GM12878 (cell line): ENCODE results near the gene CCNJL. TPM values are rescaled to one million over a fixed set of nuclear protein-coding genes. Genes with fewer than 3 reads are reported as not detected.
"Not testable (repeated sequence)": the region's sequence is repeated elsewhere in the genome, so short reads cannot be mapped to it uniquely, and the experiment has no call there.

Experiments used
- ATAC-seq: fragments of 200-7000 bp; cut with Tn5 transposase; 3 replicates; pipeline ENCODE4 v1.9.1; 2020; ENCODE audit warnings: mild to moderate bottlenecking, moderate library complexity
- BruUV-seq: library from RNA; stranded (reverse); fragments of 400-500 nt; replicated peaks from 2 replicates; lab custom pipeline; 2021; lab: Mats Ljungman, UMichigan
- CTCF ChIA-PET: fragments of 300-600 bp; sonication (Branson Sonifier 250); formaldehyde crosslinking; extraction: SDS; loops from one replicate; lab custom pipeline; 2021; ENCODE audit warnings: inconsistent platforms; lab: Yijun Ruan, JAX
- POLR2A ChIA-PET: fragments of 350-600 bp; formaldehyde crosslinking; extraction: SDS; loops from one replicate; lab custom pipeline; 2021; ENCODE audit warnings: inconsistent platforms; lab: Charles Lee
- RAD21 ChIA-PET: fragments of 300-600 bp; sonication (Branson Sonifier 250); formaldehyde crosslinking; loops from one replicate; lab custom pipeline; 2023; ENCODE audit warnings: antibody characterized with exemption; ENCODE audit not compliant: unreplicated experiment; lab: Charles Lee
- SMC1A ChIA-PET: fragments of 300-600 bp; sonication (Branson Sonifier 250); formaldehyde crosslinking; loops from one replicate; lab custom pipeline; 2023; ENCODE audit not compliant: unreplicated experiment, uncharacterized antibody; lab: Charles Lee
- DNase-seq: peaks from one replicate; pipeline ENCODE4 v3.0.0-alpha.2; 2011; ENCODE audit warnings: low read depth, low spot score
- FAIRE-seq: peaks from 3 replicates; lab custom pipeline; 2011; peaks lifted over from hg19 to GRCh38; lab: Jason Lieb, UNC
- H2AFZ ChIP-seq: 2 replicates; pipeline ENCODE4 v1.6.0; 2011; ENCODE audit warnings: low read depth, low read length, control low read depth; ENCODE audit not compliant: control insufficient read depth
- H3K27ac ChIP-seq: 2 replicates; pipeline ENCODE4 v1.5.1; 2011; ENCODE audit warnings: control low read depth; ENCODE audit not compliant: control insufficient read depth, insufficient read depth
- H3K27me3 ChIP-seq, 2 experiments: replicated peaks in 1 of 2; 2 replicates each; pipeline versions ENCODE4 v1.6.0 to v1.6.1; 2011; ENCODE audit warnings: low read length in 1 of 2; ENCODE audit not compliant: control insufficient read depth in 2 of 2, insufficient read depth in 2 of 2
- H3K36me3 ChIP-seq, 2 experiments: 2 replicates each; pipeline ENCODE4 v1.5.1; 2011; ENCODE audit warnings: low read length in 1 of 2; ENCODE audit not compliant: control insufficient read depth in 2 of 2, insufficient read depth in 2 of 2
- H3K4me1 ChIP-seq: 2 replicates; pipeline ENCODE4 v1.6.1; 2011; ENCODE audit warnings: mild to moderate bottlenecking, low read length, moderate library complexity, mixed read lengths; ENCODE audit not compliant: control insufficient read depth, insufficient read depth
- H3K4me2 ChIP-seq: 2 replicates; pipeline ENCODE4 v1.6.0; 2011; ENCODE audit warnings: control low read depth; ENCODE audit not compliant: control insufficient read depth, insufficient read depth
- H3K4me3 ChIP-seq: fragments of 200-600 bp; sonication (generic); 2 replicates; pipeline ENCODE4 v1.5.1; 2016
- H3K79me2 ChIP-seq: 2 replicates; pipeline ENCODE4 v1.6.0; 2011; ENCODE audit warnings: low read length; ENCODE audit not compliant: control insufficient read depth, insufficient read depth
- H3K9ac ChIP-seq: 2 replicates; pipeline ENCODE4 v1.8.0; 2011; ENCODE audit warnings: low read length, control low read depth, mixed read lengths; ENCODE audit not compliant: control insufficient read depth, insufficient read depth
- H3K9me3 ChIP-seq: replicated peaks from 3 replicates; pipeline ENCODE4 v1.5.1; 2011; ENCODE audit warnings: mild to moderate bottlenecking, low read length; ENCODE audit not compliant: control insufficient read depth, insufficient read depth
- H4K20me1 ChIP-seq: 2 replicates; pipeline ENCODE4 v1.6.0; 2011; ENCODE audit not compliant: control insufficient read depth, insufficient read depth
- CBX5 ChIP-seq: sonication (generic); IDR thresholded peaks from 2 replicates; pipeline ENCODE4 v1.6.1; 2016; ENCODE audit warnings: low read depth, moderate library complexity, mild to moderate bottlenecking, inconsistent platforms
- EZH2 ChIP-seq: IDR thresholded peaks from 2 replicates; pipeline ENCODE4 v1.6.1; 2012; ENCODE audit warnings: low read depth, mild to moderate bottlenecking, control low read depth, inconsistent platforms, low read length, borderline replicate concordance; ENCODE audit not compliant: control insufficient read depth
- JUND ChIP-seq: IDR thresholded peaks from 2 replicates; pipeline ENCODE4 v1.6.1; 2012; ENCODE audit warnings: low read depth, mild to moderate bottlenecking, low read length, improper control_type of control experiment, moderate library complexity
- MYC ChIP-seq: IDR thresholded peaks from 2 replicates; pipeline ENCODE4 v1.6.1; 2011; ENCODE audit warnings: mild to moderate bottlenecking, low read length, moderate library complexity, inconsistent platforms; ENCODE audit not compliant: insufficient read depth, insufficient replicate concordance, insufficient read length, severe bottlenecking
- NBN ChIP-seq: fragments of 450-650 bp; IDR thresholded peaks from 2 replicates; pipeline ENCODE4 v1.6.1; 2016
- SREBF1 ChIP-seq: IDR thresholded peaks from 2 replicates; pipeline ENCODE4 v1.6.1; 2012; ENCODE audit warnings: mild to moderate bottlenecking, low read length
- ZNF217 ChIP-seq: fragments of 450-650 bp; IDR thresholded peaks from 2 replicates; pipeline ENCODE4 v1.6.1; 2017; ENCODE audit warnings: antibody characterized with exemption, mild to moderate bottlenecking
- WGBS: methylation state at CpG from one replicate; pipeline ENCODE4 v1.1.6; 2016; ENCODE audit warnings: low lambda C conversion rate; ENCODE audit not compliant: insufficient replicate concordance, insufficient coverage; ENCODE audit errors: missing lambda C conversion rate; 5-methylcytosine and 5-hydroxymethylcytosine counted together
- in situ Hi-C: fragments of 300-500 bp; cut with MboI; formaldehyde crosslinking; loops from 9 replicates; pipeline ENCODE4 v1.14.3; 2018; ENCODE audit warnings: mixed read lengths
- intact Hi-C: fragments of 100-400 bp; cut with micrococcal nuclease; formaldehyde crosslinking; loops from one replicate; pipeline ENCODE4 v1.14.2; 2022; ENCODE audit not compliant: unreplicated experiment
- polyA plus RNA-seq, 11 experiments: library from polyadenylated mRNA; depleted of rRNA in 4 of 11; unstranded in 6 of 11; stranded (reverse) in 5 of 11; fragments of >200 nt; fragmentation: Nextera tagmentation in 4 of 11; fragmentation: Illumina TruSeq in 1 of 11; extraction: Ambion mirVana in 4 of 11; extraction: Trizol in 1 of 11; gene quantifications; 1 replicate in 1 of 11; 2 replicates in 10 of 11; pipeline versions ENCODE4 v1.2.1 to v1.2.3, GENCODE V29; 2011 to 2016; ENCODE audit warnings: inconsistent platforms in 2 of 11, missing spikeins in 2 of 11, low read depth in 1 of 11
- total RNA-seq, 4 experiments: library from RNA; depleted of rRNA in 3 of 4; stranded (reverse); fragments of >200 nt in 3 of 4; fragmentation: Illumina TruSeq in 1 of 4; extraction: Trizol in 1 of 4; gene quantifications; 2 replicates each; pipeline versions ENCODE4 v1.2.1 to v1.2.3, GENCODE V29; 2013 to 2021
- TF ChIP-seq, protein P1 (sequence below): fragments of 450-650 bp; IDR thresholded peaks from 2 replicates; pipeline ENCODE4 v1.6.1; 2017; ENCODE audit warnings: mild to moderate bottlenecking, low read depth, inconsistent platforms; ENCODE audit not compliant: poor library complexity, severe bottlenecking
- TF ChIP-seq, protein P2 (sequence below): IDR thresholded peaks from 2 replicates; pipeline ENCODE4 v1.6.1; 2012; ENCODE audit warnings: low read length, inconsistent platforms
- TF ChIP-seq, protein P3 (sequence below): fragments of 450-650 bp; IDR thresholded peaks from 2 replicates; pipeline ENCODE4 v1.6.1; 2017; ENCODE audit warnings: borderline replicate concordance

CCNJL gene
- total and polyA plus RNA-seq, 10 of the 15 experiments (the other 5 are each of a cell fraction or from before 2014, with no cell fraction given) = 0.09 to 0.20 (median 0.10) TPM; not detected in 7

DNA sequence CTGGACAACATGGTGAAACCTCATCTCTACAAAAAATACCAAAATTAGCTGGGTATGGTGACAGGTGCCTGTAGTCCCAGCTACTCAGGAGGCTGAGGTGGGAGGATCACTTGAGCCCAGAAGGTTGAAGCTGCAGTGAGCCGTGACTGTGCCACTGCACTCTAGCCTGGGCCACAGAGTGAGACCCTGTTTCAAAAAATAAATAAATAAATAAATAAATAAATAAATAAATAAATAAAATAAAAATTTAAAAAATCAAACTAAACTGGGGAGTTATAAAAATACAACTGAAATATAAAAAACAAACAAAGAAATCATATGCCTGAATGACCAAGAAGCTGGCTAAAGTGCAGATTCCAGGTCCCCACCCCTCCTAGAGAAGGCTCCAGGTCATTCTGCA is 62.8 kb downstream of the CCNJL start:
- H3K9me3 ChIP-seq, FAIRE-seq: not testable (repeated sequence)
- SMC1A ChIA-PET = interaction anchor here (1.0 to 1.1 kb wide), 3 partner anchors 18 to 98 kb away, joined by 3 read pairs; no protein-coding TSS in a partner anchor

DNA sequence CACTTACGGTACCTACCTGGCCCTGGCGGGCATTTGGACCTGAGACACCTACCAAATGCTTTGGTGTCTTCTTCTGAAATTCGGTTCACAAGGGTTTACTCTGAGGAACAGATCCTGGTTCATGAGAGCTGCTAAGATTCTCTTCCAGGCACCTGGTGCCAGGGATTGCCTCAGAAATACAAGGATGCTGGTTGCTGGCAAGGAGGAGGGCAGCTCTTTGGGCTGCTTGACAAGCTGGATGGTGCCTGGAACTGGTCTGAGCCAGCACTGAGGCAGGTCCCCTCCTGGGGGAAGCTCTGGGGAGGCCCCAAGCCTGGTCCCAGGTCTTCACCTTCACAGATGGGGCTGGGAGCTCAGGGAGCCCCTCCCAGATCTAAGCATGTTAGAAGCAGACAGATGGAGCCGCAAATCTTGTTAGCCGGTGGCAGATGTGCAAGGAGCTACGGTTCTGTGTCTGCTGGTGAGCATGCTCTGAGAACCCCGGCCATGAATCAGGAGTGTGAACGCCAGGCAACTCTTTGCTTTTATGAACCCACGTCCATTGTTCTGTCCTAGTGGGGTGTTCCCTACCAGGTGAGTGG is 66.8 kb downstream of the CCNJL start:
- ChIA-PET SMC1A (interaction anchor here (0.7 to 2.4 kb wide), 7 partner anchors 10 to 224 kb away, joined by 3 to 13 read pairs (median 3); no protein-coding TSS in a partner anchor), CTCF (interaction anchor here (0.7 to 6.3 kb wide), 7 partner anchors 11 to 223 kb away, joined by 3 to 37 read pairs (median 5); no protein-coding TSS in a partner anchor), POLR2A (no interaction called here), RAD21 (interaction anchor here (0.5 to 2.0 kb wide), 2 partner anchors 14 to 20 kb away, joined by 3 to 7 read pairs; no protein-coding TSS in a partner anchor)
- ATAC-seq (no peak), DNase-seq (no peak), FAIRE-seq (no peak)
- Histone ChIP-seq H3K9me3 (no peaks in the 10 kb centered on the region), H3K27ac (no peak overlapping the region), H4K20me1 (no peaks in the 10 kb centered on the region), H3K4me2 (no peak overlapping the region), H3K9ac (no peak overlapping the region), H3K79me2 (no peaks in the 10 kb centered on the region), H3K27me3 (no peaks in the 10 kb centered on the region), H2AFZ (no peak overlapping the region), H3K4me1 (peaks cover 5% of the 10 kb centered on the region), H3K36me3 (no peaks in the 10 kb centered on the region), H3K4me3 (no peak overlapping the region)
- intact Hi-C loops (loop anchor here (2.0 kb wide), 1 partner anchor 99 kb away; no protein-coding TSS in a partner anchor), in situ Hi-C loops (no loop called here)
- 36% methylated on average over 9 of the region's 9 CpGs for WGBS
- no TSS peak for BruUV-seq
- no peak for TF ChIP-seq EZH2
- TF ChIP-seq MYC = no peak
- TF ChIP-seq CBX5 = no peak
- TF ChIP-seq, protein P1, sequence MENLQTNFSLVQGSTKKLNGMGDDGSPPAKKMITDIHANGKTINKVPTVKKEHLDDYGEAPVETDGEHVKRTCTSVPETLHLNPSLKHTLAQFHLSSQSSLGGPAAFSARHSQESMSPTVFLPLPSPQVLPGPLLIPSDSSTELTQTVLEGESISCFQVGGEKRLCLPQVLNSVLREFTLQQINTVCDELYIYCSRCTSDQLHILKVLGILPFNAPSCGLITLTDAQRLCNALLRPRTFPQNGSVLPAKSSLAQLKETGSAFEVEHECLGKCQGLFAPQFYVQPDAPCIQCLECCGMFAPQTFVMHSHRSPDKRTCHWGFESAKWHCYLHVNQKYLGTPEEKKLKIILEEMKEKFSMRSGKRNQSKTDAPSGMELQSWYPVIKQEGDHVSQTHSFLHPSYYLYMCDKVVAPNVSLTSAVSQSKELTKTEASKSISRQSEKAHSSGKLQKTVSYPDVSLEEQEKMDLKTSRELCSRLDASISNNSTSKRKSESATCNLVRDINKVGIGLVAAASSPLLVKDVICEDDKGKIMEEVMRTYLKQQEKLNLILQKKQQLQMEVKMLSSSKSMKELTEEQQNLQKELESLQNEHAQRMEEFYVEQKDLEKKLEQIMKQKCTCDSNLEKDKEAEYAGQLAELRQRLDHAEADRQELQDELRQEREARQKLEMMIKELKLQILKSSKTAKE = no peak
- no peak for TF ChIP-seq SREBF1
- TF ChIP-seq, protein P2, sequence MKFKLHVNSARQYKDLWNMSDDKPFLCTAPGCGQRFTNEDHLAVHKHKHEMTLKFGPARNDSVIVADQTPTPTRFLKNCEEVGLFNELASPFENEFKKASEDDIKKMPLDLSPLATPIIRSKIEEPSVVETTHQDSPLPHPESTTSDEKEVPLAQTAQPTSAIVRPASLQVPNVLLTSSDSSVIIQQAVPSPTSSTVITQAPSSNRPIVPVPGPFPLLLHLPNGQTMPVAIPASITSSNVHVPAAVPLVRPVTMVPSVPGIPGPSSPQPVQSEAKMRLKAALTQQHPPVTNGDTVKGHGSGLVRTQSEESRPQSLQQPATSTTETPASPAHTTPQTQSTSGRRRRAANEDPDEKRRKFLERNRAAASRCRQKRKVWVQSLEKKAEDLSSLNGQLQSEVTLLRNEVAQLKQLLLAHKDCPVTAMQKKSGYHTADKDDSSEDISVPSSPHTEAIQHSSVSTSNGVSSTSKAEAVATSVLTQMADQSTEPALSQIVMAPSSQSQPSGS = no peak
- TF ChIP-seq ZNF217 = no peak
- TF ChIP-seq, protein P3, sequence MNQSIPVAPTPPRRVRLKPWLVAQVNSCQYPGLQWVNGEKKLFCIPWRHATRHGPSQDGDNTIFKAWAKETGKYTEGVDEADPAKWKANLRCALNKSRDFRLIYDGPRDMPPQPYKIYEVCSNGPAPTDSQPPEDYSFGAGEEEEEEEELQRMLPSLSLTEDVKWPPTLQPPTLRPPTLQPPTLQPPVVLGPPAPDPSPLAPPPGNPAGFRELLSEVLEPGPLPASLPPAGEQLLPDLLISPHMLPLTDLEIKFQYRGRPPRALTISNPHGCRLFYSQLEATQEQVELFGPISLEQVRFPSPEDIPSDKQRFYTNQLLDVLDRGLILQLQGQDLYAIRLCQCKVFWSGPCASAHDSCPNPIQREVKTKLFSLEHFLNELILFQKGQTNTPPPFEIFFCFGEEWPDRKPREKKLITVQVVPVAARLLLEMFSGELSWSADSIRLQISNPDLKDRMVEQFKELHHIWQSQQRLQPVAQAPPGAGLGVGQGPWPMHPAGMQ = no peak
- no peak for TF ChIP-seq NBN
- no peak for TF ChIP-seq JUND

More for the DNA sequence above, 62.8 kb downstream of the CCNJL start:
- H3K4me1 ChIP-seq, DNase-seq, H3K4me3 ChIP-seq, H2AFZ ChIP-seq, intact Hi-C loops, H3K27me3 ChIP-seq, H4K20me1 ChIP-seq, H3K9ac ChIP-seq, H3K4me2 ChIP-seq, H3K79me2 ChIP-seq, in situ Hi-C loops, H3K36me3 ChIP-seq, BruUV-seq, H3K27ac ChIP-seq, ATAC-seq: not testable (repeated sequence)
- ChIA-PET RAD21 (interaction anchor here (0.7 to 0.8 kb wide), 2 partner anchors 18 to 228 kb away, joined by 3 to 4 read pairs; no protein-coding TSS in a partner anchor), POLR2A (interaction anchor here (1.1 kb wide), 1 partner anchor 10 kb away, joined by 3 read pairs; no protein-coding TSS in a partner anchor), CTCF (interaction anchor here (1.1 to 1.6 kb wide), 5 partner anchors 17 to 228 kb away, joined by 3 read pairs; no protein-coding TSS in a partner anchor)
- 57% methylated on average over 1 of the region's 1 CpG for WGBS
